HCT116 (cell line): ENCODE data around the gene SERHL2. TPM values are rescaled to one million over a fixed set of nuclear protein-coding genes. Genes with fewer than 3 reads are reported as not detected.

Source experiments
- ATAC-seq: fragments of 200-7000 bp; cut with Tn5 transposase; 2 replicates; pipeline ENCODE4 v1.9.1; 2020; ENCODE audit warnings: mild to moderate bottlenecking, moderate library complexity
- BruUV-seq: library from RNA; stranded (reverse); fragments of 400-500 nt; replicated peaks from 2 replicates; lab custom pipeline; 2021; lab: Mats Ljungman, UMichigan
- CTCF ChIA-PET: fragments of 300-600 bp; sonication (Branson Sonifier 250); formaldehyde crosslinking; loops from one replicate; lab custom pipeline; 2021; ENCODE audit warnings: antibody characterized with exemption; lab: Charles Lee
- POLR2A ChIA-PET: fragments of 300-600, 350-600 bp; sonication (Branson Sonifier 250); formaldehyde crosslinking; loops from one replicate; lab custom pipeline; 2021; ENCODE audit warnings: antibody characterized with exemption; lab: Charles Lee
- RAD21 ChIA-PET, 2 experiments: fragments of 300-600 bp; sonication (Branson Sonifier 250); formaldehyde crosslinking; loops; one replicate each; lab custom pipeline; 2023; ENCODE audit warnings: low total read pairs in 2 of 2; ENCODE audit not compliant: uncharacterized antibody in 2 of 2, unreplicated experiment in 2 of 2, low non-redundant PET in 1 of 2; lab: Charles Lee
- DNase-seq: peaks from one replicate; pipeline ENCODE4 v3.0.0-alpha.2; 2010; ENCODE audit warnings: low read depth, low spot score
- H2AFZ ChIP-seq: fragments of 200-600 bp; shearing (Covaris generic), sonication (generic); 2 replicates; pipeline ENCODE4 v1.6.1; 2017; ENCODE audit warnings: low read depth, mixed run types, mixed read lengths, antibody characterized with exemption, low read length; ENCODE audit not compliant: poor library complexity, severe bottlenecking
- H3K27ac ChIP-seq: 2 replicates; pipeline ENCODE4 v1.5.1; 2012; ENCODE audit warnings: low read depth, low read length
- H3K27me3 ChIP-seq: fragments of 200-600 bp; sonication (generic); 2 replicates; pipeline ENCODE4 v1.6.1; 2016; ENCODE audit warnings: mixed run types, low read length, mixed read lengths; ENCODE audit not compliant: insufficient read depth
- H3K36me3 ChIP-seq, 2 experiments: fragments of 200-500 bp in 1 of 2; fragments of 200-600 bp in 1 of 2; sonication (Bioruptor generic) in 1 of 2; sonication (generic) in 1 of 2; 2 replicates each; pipeline versions ENCODE4 v1.5.1 to v1.6.1; 2014 to 2016; ENCODE audit warnings: low read length in 2 of 2, inconsistent platforms in 1 of 2, mixed read lengths in 1 of 2, mixed run types in 1 of 2; ENCODE audit not compliant: insufficient read depth in 2 of 2, control insufficient read depth in 1 of 2
- H3K4me1 ChIP-seq, 2 experiments: fragments of 200-600 bp in 1 of 2; sonication (generic) in 1 of 2; 2 replicates each; pipeline versions ENCODE4 v1.5.1 to v1.6.1; 2012 to 2017; ENCODE audit warnings: low read length in 2 of 2, inconsistent platforms in 1 of 2, mild to moderate bottlenecking in 1 of 2, mixed read lengths in 1 of 2, mixed run types in 1 of 2, moderate library complexity in 1 of 2; ENCODE audit not compliant: insufficient read depth in 2 of 2, control insufficient read depth in 1 of 2
- H3K4me2 ChIP-seq: fragments of 200-600 bp; sonication (generic); 2 replicates; pipeline ENCODE4 v1.6.1; 2017; ENCODE audit warnings: mixed run types, low read length, mixed read lengths
- H3K4me3 ChIP-seq, 2 experiments: fragments of 200-600 bp in 1 of 2; sonication (generic) in 1 of 2; replicated peaks in 1 of 2; 2 replicates each; pipeline ENCODE4 v1.5.1; 2011 to 2016; ENCODE audit warnings: low read length in 2 of 2, control low read depth in 1 of 2, low read depth in 1 of 2, mild to moderate bottlenecking in 1 of 2, mixed read lengths in 1 of 2, mixed run types in 1 of 2
- H3K79me2 ChIP-seq: fragments of 200-600 bp; sonication (generic); 2 replicates; pipeline ENCODE4 v1.6.1; 2017; ENCODE audit warnings: mild to moderate bottlenecking, mixed run types, low read length, moderate library complexity, mixed read lengths; ENCODE audit not compliant: insufficient read depth
- H3K9ac ChIP-seq: fragments of 200-600 bp; sonication (generic); 2 replicates; pipeline ENCODE4 v1.6.1; 2016; ENCODE audit warnings: low read length, mixed read lengths
- H3K9me2 ChIP-seq: fragments of 200-600 bp; sonication (generic), shearing (Covaris generic); 2 replicates; pipeline ENCODE4 v1.6.1; 2017; ENCODE audit warnings: mixed run types, mild to moderate bottlenecking, moderate library complexity; ENCODE audit not compliant: insufficient read depth
- H3K9me3 ChIP-seq, 2 experiments: fragments of 200-500 bp in 1 of 2; fragments of 200-600 bp in 1 of 2; sonication (Bioruptor generic) in 1 of 2; sonication (generic) in 1 of 2; 2 replicates each; pipeline ENCODE4 v1.6.1; 2014 to 2017; ENCODE audit warnings: low read length in 2 of 2, mixed read lengths in 2 of 2, inconsistent platforms in 1 of 2, low read depth in 1 of 2, mild to moderate bottlenecking in 1 of 2, mixed run types in 1 of 2, moderate library complexity in 1 of 2; ENCODE audit not compliant: control insufficient read depth in 1 of 2, insufficient read depth in 1 of 2
- H4K20me1 ChIP-seq: fragments of 200-600 bp; sonication (generic), shearing (Covaris generic); 2 replicates; pipeline ENCODE4 v1.6.1; 2017; ENCODE audit warnings: mixed run types, mild to moderate bottlenecking, moderate library complexity; ENCODE audit not compliant: insufficient read depth
- EGR1 ChIP-seq: IDR thresholded peaks from 2 replicates; pipeline ENCODE4 v1.6.1; 2012; ENCODE audit warnings: low read depth
- ELF1 ChIP-seq: IDR thresholded peaks from 2 replicates; pipeline ENCODE4 v1.6.1; 2012; ENCODE audit warnings: low read depth, borderline replicate concordance
- FOSL1 ChIP-seq: IDR thresholded peaks from 2 replicates; pipeline ENCODE4 v1.6.1; 2012; ENCODE audit warnings: low read depth
- JUND ChIP-seq: IDR thresholded peaks from 2 replicates; pipeline ENCODE4 v1.6.1; 2012
- POLR2AphosphoS5 ChIP-seq: IDR thresholded peaks from 2 replicates; pipeline ENCODE4 v1.6.1; 2011; ENCODE audit warnings: mild to moderate bottlenecking, low read depth, low read length, moderate library complexity
- SIN3A ChIP-seq: IDR thresholded peaks from 2 replicates; pipeline ENCODE4 v1.6.1; 2012; ENCODE audit warnings: low read depth
- ZNF274 ChIP-seq: fragments of 200-500 bp; sonication (Bioruptor generic); IDR thresholded peaks from 2 replicates; pipeline ENCODE4 v1.6.1; 2014; ENCODE audit warnings: mild to moderate bottlenecking, low read depth, low read length, inconsistent platforms
- intact Hi-C: fragments of 100-400 bp; cut with micrococcal nuclease; formaldehyde crosslinking; loops from 2 replicates; pipeline ENCODE4 v1.10.0; 2022
- total RNA-seq: library from RNA; stranded (reverse); gene quantifications from one replicate; pipeline ENCODE4 v1.2.1, GENCODE V29; 2021; ENCODE audit not compliant: unreplicated experiment
- TF ChIP-seq, protein P1 (sequence below): IDR thresholded peaks from 2 replicates; pipeline ENCODE4 v1.6.1; 2012; ENCODE audit warnings: low read depth

The SERHL2 gene
- total RNA-seq, 1 experiment from 2014 or later = not detected

DNA sequence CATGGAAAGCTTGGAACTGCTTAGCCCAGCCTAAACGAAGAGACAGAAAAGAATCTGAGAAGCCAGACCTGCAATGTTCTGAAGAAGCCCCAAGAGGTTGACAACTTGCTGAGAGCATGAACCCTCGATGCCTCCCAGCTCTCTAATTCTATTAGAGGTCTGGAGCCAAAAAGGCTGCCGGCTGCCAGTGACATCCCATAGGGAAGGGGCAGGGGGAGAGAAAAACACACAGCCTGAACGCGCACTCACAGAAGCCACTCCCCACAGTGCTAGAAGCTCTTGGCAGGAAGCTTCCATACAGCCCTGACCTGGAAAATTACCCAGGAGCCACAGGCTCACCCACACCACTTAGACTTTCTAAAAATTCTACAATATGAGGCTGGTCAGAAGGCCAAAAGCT is 42.6 kb downstream of the SERHL2 start:
- DNase-seq = no peak
- Histone ChIP-seq H3K36me3 (peaks cover 59 to 64% of the 10 kb centered on the region in 2 experiments), H3K4me3 (no peak overlapping the region), H3K9ac (no peak overlapping the region), H3K9me2 (no peaks in the 10 kb centered on the region), H3K4me2 (no peak overlapping the region), H2AFZ (no peak overlapping the region), H3K27ac (no peak overlapping the region), H3K27me3 (no peaks in the 10 kb centered on the region), H3K9me3 (no peaks in the 10 kb centered on the region), H3K79me2 (peaks cover 57% of the 10 kb centered on the region), H3K4me1 (no peaks in the 10 kb centered on the region), H4K20me1 (peaks cover 4% of the 10 kb centered on the region; the same call in 1 of the 2 replicates)
- CTCF ChIA-PET = no interaction called here
- no peak for ATAC-seq
- TF ChIP-seq SIN3A = no peak
- TF ChIP-seq, protein P1, sequence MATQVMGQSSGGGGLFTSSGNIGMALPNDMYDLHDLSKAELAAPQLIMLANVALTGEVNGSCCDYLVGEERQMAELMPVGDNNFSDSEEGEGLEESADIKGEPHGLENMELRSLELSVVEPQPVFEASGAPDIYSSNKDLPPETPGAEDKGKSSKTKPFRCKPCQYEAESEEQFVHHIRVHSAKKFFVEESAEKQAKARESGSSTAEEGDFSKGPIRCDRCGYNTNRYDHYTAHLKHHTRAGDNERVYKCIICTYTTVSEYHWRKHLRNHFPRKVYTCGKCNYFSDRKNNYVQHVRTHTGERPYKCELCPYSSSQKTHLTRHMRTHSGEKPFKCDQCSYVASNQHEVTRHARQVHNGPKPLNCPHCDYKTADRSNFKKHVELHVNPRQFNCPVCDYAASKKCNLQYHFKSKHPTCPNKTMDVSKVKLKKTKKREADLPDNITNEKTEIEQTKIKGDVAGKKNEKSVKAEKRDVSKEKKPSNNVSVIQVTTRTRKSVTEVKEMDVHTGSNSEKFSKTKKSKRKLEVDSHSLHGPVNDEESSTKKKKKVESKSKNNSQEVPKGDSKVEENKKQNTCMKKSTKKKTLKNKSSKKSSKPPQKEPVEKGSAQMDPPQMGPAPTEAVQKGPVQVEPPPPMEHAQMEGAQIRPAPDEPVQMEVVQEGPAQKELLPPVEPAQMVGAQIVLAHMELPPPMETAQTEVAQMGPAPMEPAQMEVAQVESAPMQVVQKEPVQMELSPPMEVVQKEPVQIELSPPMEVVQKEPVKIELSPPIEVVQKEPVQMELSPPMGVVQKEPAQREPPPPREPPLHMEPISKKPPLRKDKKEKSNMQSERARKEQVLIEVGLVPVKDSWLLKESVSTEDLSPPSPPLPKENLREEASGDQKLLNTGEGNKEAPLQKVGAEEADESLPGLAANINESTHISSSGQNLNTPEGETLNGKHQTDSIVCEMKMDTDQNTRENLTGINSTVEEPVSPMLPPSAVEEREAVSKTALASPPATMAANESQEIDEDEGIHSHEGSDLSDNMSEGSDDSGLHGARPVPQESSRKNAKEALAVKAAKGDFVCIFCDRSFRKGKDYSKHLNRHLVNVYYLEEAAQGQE = no peak
- no peak for TF ChIP-seq POLR2AphosphoS5
- no peak for TF ChIP-seq ELF1
- intact Hi-C loops = no loop called here
- no TSS peak for BruUV-seq
- RAD21 ChIA-PET = no interaction called here
- POLR2A ChIA-PET = interaction anchor here (1.6 to 1.9 kb wide), 2 partner anchors 14 to 19 kb away, joined by 4 to 6 read pairs; partner anchors contain the start of gene POLDIP3

DNA sequence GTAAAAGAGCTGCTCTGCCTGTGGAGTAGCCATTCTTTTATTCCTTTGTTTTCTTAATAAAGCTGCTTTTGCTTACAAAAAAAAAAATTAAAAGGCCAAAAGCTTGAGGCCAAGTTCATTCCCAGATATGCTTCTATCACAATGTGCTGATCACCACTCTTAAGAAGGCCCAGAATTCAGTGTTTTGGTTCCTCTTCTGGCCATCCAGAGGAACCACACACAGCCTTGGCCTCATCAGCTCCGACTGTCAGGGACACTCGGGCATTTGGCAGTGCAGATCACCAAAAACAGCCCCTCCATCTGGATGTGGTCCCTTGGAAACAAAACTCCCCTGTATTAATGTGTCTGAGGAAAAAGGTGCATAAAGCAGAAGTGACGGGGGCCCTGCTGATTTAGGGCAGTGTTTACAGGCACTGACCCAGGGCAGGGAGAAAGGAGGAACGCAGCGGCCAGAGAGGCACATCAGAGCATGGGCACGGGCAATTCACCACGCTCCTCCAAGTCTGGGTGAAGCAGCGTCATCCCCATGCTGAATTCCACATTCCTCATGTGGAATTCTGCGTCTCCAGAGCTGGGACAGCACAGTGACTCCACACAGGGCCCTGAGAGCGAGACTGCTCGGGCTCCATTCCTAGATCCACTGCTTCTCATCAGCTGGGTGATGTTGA is 43.2 kb downstream of the SERHL2 start:
- no peak overlapping the region for H3K4me3 ChIP-seq
- H4K20me1 ChIP-seq = peaks cover 4% of the 10 kb centered on the region; the same call in 1 of the 2 replicates
- H3K27me3 ChIP-seq = no peaks in the 10 kb centered on the region
- H3K9me2 ChIP-seq = no peaks in the 10 kb centered on the region
- peaks cover 56 to 62% of the 10 kb centered on the region in 2 experiments for H3K36me3 ChIP-seq
- H2AFZ ChIP-seq = no peak overlapping the region
- H3K4me1 ChIP-seq = no peaks in the 10 kb centered on the region
- ChIA-PET RAD21 (no interaction called here), CTCF (no interaction called here), POLR2A (interaction anchor here (1.6 kb wide), 1 partner anchor 15 kb away, joined by 6 read pairs; no protein-coding TSS in a partner anchor)
- H3K9ac ChIP-seq = no peak overlapping the region
- no peak for DNase-seq
- H3K79me2 ChIP-seq = peaks cover 59% of the 10 kb centered on the region
- peak; percentile 40; the same call in 1 of the 2 replicates for ATAC-seq
- intact Hi-C loops = no loop called here
- no peak overlapping the region for H3K4me2 ChIP-seq
- no peaks in the 10 kb centered on the region for H3K9me3 ChIP-seq
- H3K27ac ChIP-seq = no peak overlapping the region
- no TSS peak for BruUV-seq
- TF ChIP-seq POLR2AphosphoS5 = no peak
- no peak for TF ChIP-seq ELF1
- no peak for TF ChIP-seq SIN3A
- no peak for TF ChIP-seq FOSL1
- TF ChIP-seq JUND = no peak
- TF ChIP-seq ZNF274 = no peak
- TF ChIP-seq EGR1 = no peak
